GM12878 (cell line): ENCODE results near the gene NPB. TPM values are rescaled to one million over a fixed set of nuclear protein-coding genes. Genes with fewer than 3 reads are reported as not detected.

ENCODE experiments used
- ASH2L ChIP-seq: fragments of 300-600, 200-600 bp; sonication (generic); IDR thresholded peaks from 2 replicates; pipeline ENCODE4 v1.6.1; 2017; ENCODE audit warnings: low read depth, mild to moderate bottlenecking, borderline replicate concordance
- ATF7 ChIP-seq: fragments of 450-650 bp; IDR thresholded peaks from 2 replicates; pipeline ENCODE4 v1.6.1; 2016; ENCODE audit warnings: low read depth, mild to moderate bottlenecking
- BCL3 ChIP-seq: IDR thresholded peaks from 2 replicates; pipeline ENCODE4 v1.6.1; 2011; ENCODE audit warnings: borderline replicate concordance, low read depth, mild to moderate bottlenecking, moderate library complexity, low read length; ENCODE audit not compliant: insufficient read depth, poor library complexity, severe bottlenecking
- BMI1 ChIP-seq: fragments of 450-650 bp; IDR thresholded peaks from 2 replicates; pipeline ENCODE4 v1.6.1; 2016; ENCODE audit warnings: mild to moderate bottlenecking, moderate library complexity, borderline replicate concordance
- CBX3 ChIP-seq: fragments of 200-600 bp; sonication (generic); IDR thresholded peaks from 2 replicates; pipeline ENCODE4 v1.6.1; 2016; ENCODE audit warnings: low read depth, borderline replicate concordance
- CBX5 ChIP-seq: sonication (generic); IDR thresholded peaks from 2 replicates; pipeline ENCODE4 v1.6.1; 2016; ENCODE audit warnings: low read depth, moderate library complexity, mild to moderate bottlenecking, inconsistent platforms
- CREB1 ChIP-seq: IDR thresholded peaks from 2 replicates; pipeline ENCODE4 v1.6.1; 2012; ENCODE audit warnings: low read depth, mild to moderate bottlenecking, inconsistent platforms
- EGR1 ChIP-seq, 2 experiments: IDR thresholded peaks; 1 replicate in 1 of 2; 2 replicates in 1 of 2; pipeline ENCODE4 v1.6.1; 2011 to 2012; ENCODE audit warnings: low read depth in 2 of 2, low read length in 2 of 2, borderline replicate concordance in 1 of 2, mild to moderate bottlenecking in 1 of 2, moderate library complexity in 1 of 2
- FOXM1 ChIP-seq: IDR thresholded peaks from 2 replicates; pipeline ENCODE4 v1.6.1; 2012; ENCODE audit warnings: low read depth, mild to moderate bottlenecking, inconsistent platforms, low read length, moderate library complexity
- IRF4 ChIP-seq: IDR thresholded peaks from 2 replicates; pipeline ENCODE4 v1.6.1; 2011; ENCODE audit warnings: low read depth, low read length
- JUNB ChIP-seq: IDR thresholded peaks from 2 replicates; pipeline ENCODE4 v1.6.1; 2016; ENCODE audit warnings: antibody characterized with exemption, mild to moderate bottlenecking
- MEF2B ChIP-seq: fragments of 450-650 bp; IDR thresholded peaks from 2 replicates; pipeline ENCODE4 v1.6.1; 2018; ENCODE audit warnings: mild to moderate bottlenecking, moderate library complexity; ENCODE audit not compliant: partially characterized antibody, poor library complexity, severe bottlenecking
- MLLT1 ChIP-seq: fragments of 450-650 bp; IDR thresholded peaks from 2 replicates; pipeline ENCODE4 v1.6.1; 2016; ENCODE audit warnings: mild to moderate bottlenecking
- MYC ChIP-seq: IDR thresholded peaks from 2 replicates; pipeline ENCODE4 v1.6.1; 2011; ENCODE audit warnings: mild to moderate bottlenecking, low read length, moderate library complexity, inconsistent platforms; ENCODE audit not compliant: insufficient read depth, insufficient replicate concordance, insufficient read length, severe bottlenecking
- NKRF ChIP-seq: fragments of 450-650 bp; conservative IDR thresholded peaks from 2 replicates; pipeline ENCODE4 v1.6.1; 2017; ENCODE audit warnings: mild to moderate bottlenecking, moderate library complexity
- PAX5 ChIP-seq: IDR thresholded peaks from 2 replicates; pipeline ENCODE4 v1.6.1; 2011; ENCODE audit warnings: low read depth, low read length, borderline replicate concordance
- RBBP5 ChIP-seq: fragments of 200-600 bp; sonication (generic); conservative IDR thresholded peaks from 2 replicates; pipeline ENCODE4 v1.6.1; 2016
- SIN3A ChIP-seq: IDR thresholded peaks from 2 replicates; pipeline ENCODE4 v1.6.1; 2012; ENCODE audit warnings: low read depth, low read length, improper control_type of control experiment
- SMARCA5 ChIP-seq: fragments of 450-650 bp; IDR thresholded peaks from 2 replicates; pipeline ENCODE4 v1.6.1; 2017; ENCODE audit warnings: mild to moderate bottlenecking
- SP1 ChIP-seq: IDR thresholded peaks from one replicate; pipeline ENCODE4 v1.6.1; 2011; ENCODE audit warnings: low read depth, low read length
- USF2 ChIP-seq: IDR thresholded peaks from 2 replicates; pipeline ENCODE4 v1.6.1; 2011; ENCODE audit warnings: low read depth, low read length, improper control_type of control experiment, borderline replicate concordance
- YY1 ChIP-seq: IDR thresholded peaks from 2 replicates; pipeline ENCODE4 v1.6.1; 2011; ENCODE audit warnings: low read depth, mild to moderate bottlenecking, low read length
- ZNF24 ChIP-seq: fragments of 450-650 bp; IDR thresholded peaks from 2 replicates; pipeline ENCODE4 v1.6.1; 2017; ENCODE audit warnings: antibody characterized with exemption, mild to moderate bottlenecking
- polyA plus RNA-seq, 11 experiments: library from polyadenylated mRNA; depleted of rRNA in 4 of 11; unstranded in 6 of 11; stranded (reverse) in 5 of 11; fragments of >200 nt; fragmentation: Nextera tagmentation in 4 of 11; fragmentation: Illumina TruSeq in 1 of 11; extraction: Ambion mirVana in 4 of 11; extraction: Trizol in 1 of 11; gene quantifications; 1 replicate in 1 of 11; 2 replicates in 10 of 11; pipeline versions ENCODE4 v1.2.1 to v1.2.3, GENCODE V29; 2011 to 2016; ENCODE audit warnings: inconsistent platforms in 2 of 11, missing spikeins in 2 of 11, low read depth in 1 of 11
- total RNA-seq, 4 experiments: library from RNA; depleted of rRNA in 3 of 4; stranded (reverse); fragments of >200 nt in 3 of 4; fragmentation: Illumina TruSeq in 1 of 4; extraction: Trizol in 1 of 4; gene quantifications; 2 replicates each; pipeline versions ENCODE4 v1.2.1 to v1.2.3, GENCODE V29; 2013 to 2021

NPB gene
- total and polyA plus RNA-seq, 10 of the 15 experiments (the other 5 are each of a cell fraction or from before 2014, with no cell fraction given): 0.03 to 0.40 (median 0.15) TPM; not detected in 2

- peak; percentile 55 for TF ChIP-seq BCL3
- no peak for TF ChIP-seq MLLT1
- TF ChIP-seq SIN3A: no peak; the same call in 1 of the 2 replicates
- TF ChIP-seq SP1: peak; percentile 100
- no peak for TF ChIP-seq RBBP5
- no peak; the same call in 1 of the 2 replicates for TF ChIP-seq ASH2L
- no peak for TF ChIP-seq MYC
- TF ChIP-seq JUNB: peak; percentile 56; the same call in 1 of the 2 replicates
- TF ChIP-seq CREB1: peak; percentile 93
- TF ChIP-seq ZNF24: no peak
- TF ChIP-seq YY1: peak; percentile 88
- peak; percentile 83 for TF ChIP-seq FOXM1
- TF ChIP-seq SMARCA5: no peak
- TF ChIP-seq CBX3: no peak
- peak; percentile 93 for TF ChIP-seq MEF2B
- no peak; the same call in 1 of the 2 replicates for TF ChIP-seq USF2
- TF ChIP-seq NKRF: no peak; the same call in 1 of the 2 replicates
- TF ChIP-seq CBX5: no peak
- peak; percentile 34; the same call in 1 of the 2 replicates for TF ChIP-seq IRF4
- peak; percentile 5; the same call in 1 of the 2 replicates for TF ChIP-seq PAX5
- TF ChIP-seq EGR1 (IDR thresholded peaks at IDR 0.05; ENCODE audit: borderline replicate concordance in 1 of 2, low read depth in 2 of 2, low read length in 2 of 2): peak in 1 of 2 experiments; percentile 47; a peak in 1 of 3 replicates
- peak; percentile 92 for TF ChIP-seq ATF7
- TF ChIP-seq BMI1: no peak
Measured at GRCh38 chr17:81860756-81861568, 41.1 kb upstream of the NPB start (continued).
